T-helper 2 cell (primary cell): Measurements from ENCODE around the gene SIAH1.
"Not testable (repeated sequence)": the region's sequence is repeated elsewhere in the genome, so short reads cannot be mapped to it uniquely, and the experiment has no call there.

Experiments
- DNase-seq, 5 experiments: peaks; one replicate each; pipeline versions ENCODE4 v3.0.0 to v3.0.0-alpha.2; 2012 to 2022

SIAH1 gene

GRCh38 chr16:48365601-48366164 lies 19.5 kb downstream of the SIAH1 start:
- peak; percentile 52 to 85 (median 60) for DNase-seq

DNA sequence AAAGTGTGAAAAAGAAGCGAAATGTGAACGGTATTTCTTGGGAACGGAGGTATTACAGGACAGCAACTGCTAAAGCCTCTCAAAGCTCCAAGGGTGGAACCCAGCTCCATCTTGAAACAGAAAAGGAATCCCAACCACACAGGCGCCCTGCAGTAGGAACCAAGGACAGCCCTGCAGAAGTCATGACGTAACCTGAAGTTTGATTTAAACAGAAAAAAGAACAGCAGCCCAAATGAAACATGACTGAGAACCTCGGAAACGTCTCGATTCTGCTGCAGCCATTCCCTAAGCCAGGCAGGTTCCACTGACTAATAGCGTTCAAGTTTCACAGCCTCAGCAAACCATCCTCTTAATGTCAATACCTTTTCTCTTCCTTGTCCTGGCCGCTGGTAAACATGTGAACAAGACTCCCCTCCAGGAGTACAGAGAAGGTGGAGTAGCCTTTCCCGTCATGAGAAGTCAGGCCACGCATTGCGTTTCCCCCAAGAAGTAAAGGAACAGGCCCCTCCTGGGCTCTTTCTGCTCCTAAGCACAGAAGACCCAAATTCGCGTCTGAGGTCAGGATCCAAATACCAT lies 20.1 kb downstream of the SIAH1 start:
- DNase-seq = no peak

GRCh38 chr16:48361540-48362144 lies 23.6 kb downstream of the SIAH1 start:
- DNase-seq = no peak

- DNase-seq = no peak
Measured at GRCh38 chr16:48361012-48361411, 24.2 kb downstream of the SIAH1 start.

- no peak for DNase-seq
Measured at GRCh38 chr16:48359983-48360382, 25.2 kb downstream of the SIAH1 start.

DNA sequence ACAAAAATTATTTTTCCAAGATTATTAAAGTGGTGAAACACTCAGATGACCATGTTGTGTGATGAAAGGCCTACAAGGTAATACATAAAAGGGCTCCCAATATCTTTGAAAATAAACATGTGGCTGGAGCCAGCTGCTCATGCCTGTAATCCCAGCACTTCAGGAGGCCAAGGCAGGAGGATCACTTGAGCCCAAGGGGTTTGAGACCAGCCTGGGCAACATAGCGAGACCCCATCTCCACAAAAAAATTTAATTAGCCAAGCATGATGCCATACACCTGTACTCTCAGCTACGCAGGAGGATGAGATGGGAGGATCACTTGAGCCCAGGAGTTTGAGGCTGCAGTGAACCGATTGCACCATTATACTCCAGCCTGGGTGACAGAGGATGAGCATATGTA lies 26.8 kb downstream of the SIAH1 start:
- DNase-seq = no peak

GRCh38 chr16:48356633-48357376 lies 28.4 kb downstream of the SIAH1 start:
- no peak for DNase-seq

DNA sequence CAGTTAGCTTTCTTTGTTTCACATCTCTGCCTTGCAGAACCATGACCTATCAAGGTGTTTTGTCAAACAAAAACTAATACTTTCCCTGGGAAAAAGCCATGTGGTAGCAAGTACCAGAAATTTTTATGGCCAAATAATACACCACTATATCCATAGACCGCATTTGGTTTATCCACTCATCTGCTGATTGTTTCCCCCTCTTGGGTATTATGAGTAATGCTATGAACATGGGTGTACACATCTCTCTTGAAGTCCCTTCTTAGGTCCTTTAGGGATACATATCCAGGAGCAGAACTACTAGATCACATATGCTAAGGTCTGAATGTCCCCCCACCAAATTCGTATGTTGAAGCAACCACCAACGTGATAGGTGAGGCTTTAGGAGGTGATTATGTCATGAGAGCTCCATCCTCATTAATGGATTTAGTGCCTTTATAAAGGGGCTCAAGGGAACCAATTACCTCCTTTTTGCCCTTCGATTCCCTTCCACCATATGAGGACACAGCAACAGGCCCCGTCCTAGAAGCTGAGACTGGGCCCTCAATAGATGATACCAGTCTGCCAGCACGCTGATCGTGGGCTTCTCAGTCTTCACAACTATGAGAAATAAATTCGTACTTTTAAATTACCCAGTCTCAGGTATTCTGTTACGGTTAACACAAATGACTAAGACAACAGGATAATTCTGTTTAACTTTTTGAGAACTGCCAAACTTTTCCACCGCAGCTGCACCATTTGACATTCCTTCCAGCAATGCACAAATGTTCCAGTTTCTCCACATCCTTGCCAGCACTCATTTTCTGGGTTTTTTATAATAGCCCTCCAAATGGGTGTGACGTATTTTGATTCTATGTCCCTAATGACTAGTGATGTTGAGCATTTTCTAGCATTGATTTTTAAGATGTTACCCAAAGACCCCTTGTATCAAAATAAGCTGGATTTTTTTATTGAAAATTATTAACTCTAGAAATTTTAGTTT lies 30.0 kb downstream of the SIAH1 start:
- no peak for DNase-seq

DNA sequence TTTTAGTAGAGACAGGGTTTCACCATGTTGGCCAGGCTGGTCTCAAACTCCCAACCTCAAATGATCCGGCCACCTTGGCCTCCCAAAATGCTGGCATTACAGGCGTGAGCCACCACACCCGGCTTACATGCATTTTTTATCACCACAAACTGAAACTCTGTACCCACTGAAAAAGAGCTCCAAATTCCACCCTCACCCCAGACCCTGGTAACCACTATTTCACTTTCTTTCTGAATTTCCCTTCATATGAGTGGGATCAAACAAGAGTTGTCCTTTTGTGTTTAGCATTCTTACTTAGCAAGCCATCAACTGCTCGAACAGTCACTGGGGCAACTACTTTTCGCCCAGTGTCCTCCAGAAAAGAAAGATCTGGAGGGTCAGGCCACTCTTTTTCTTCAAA lies 30.8 kb downstream of the SIAH1 start:
- not testable (repeated sequence) for DNase-seq

DNA sequence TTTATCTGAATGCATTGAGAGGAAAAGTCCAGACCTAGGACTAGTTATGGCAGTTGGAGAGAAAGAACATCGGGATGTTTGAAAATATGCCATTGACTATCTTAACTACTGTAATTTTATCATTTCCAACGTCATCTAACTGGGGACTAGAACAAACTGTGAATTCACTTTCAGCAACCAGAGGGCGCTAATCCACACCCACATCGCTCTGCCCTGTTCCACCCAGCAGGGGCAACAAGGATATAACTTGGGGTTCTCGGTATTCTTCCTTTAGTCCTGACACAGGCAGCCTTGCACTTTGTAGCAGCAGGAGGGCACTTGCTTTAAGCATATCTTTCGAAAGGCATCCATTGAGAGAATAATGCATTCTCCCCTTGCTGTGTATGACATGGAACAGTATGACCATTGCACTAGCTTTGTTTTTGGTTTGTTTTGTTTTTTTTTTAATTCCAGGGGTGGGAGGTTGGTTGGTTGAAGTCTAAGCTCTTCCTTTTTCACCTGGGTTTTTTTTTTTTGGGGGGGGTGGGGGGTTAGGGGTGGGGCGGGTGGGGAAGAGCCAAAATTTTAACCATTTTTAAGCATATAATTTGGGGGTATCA lies 31.5 kb downstream of the SIAH1 start:
- peak; percentile 18 to 81 (median 55) for DNase-seq

- DNase-seq = no peak
Measured at GRCh38 chr16:48352648-48353390, 32.4 kb downstream of the SIAH1 start.

- DNase-seq = no peak
Measured at GRCh38 chr16:48350736-48351135, 34.5 kb downstream of the SIAH1 start.

- no peak for DNase-seq
Measured at GRCh38 chr16:48347980-48348379, 37.2 kb downstream of the SIAH1 start.

- DNase-seq = no peak
Measured at GRCh38 chr16:48347191-48347865, 37.9 kb downstream of the SIAH1 start.

- DNase-seq = no peak
Measured at GRCh38 chr16:48342591-48342990, 42.6 kb downstream of the SIAH1 start.

DNA sequence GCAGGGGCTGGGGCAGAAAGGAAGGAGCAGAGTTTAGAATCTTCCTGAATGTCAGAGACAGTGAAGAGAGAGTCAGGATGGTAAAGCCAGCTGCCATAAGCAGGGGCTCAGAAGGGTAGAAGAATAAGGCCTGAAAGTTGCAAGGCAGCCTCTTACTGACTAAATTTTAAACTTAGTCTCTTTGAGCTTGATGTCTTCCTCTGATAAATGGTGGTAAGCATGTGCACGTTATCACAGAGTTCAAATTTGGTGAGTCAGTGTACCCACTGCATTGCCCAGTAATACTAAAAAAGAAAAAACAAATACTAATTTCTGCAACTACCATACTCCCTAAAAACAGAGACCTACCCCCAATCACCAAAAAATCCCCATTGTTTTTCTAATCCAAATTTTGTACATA lies 45.2 kb downstream of the SIAH1 start:
- peak in 1 of 5 experiments; percentile 76 for DNase-seq

- no peak for DNase-seq
Measured at GRCh38 chr16:48335961-48336360, 49.3 kb downstream of the SIAH1 start.

GRCh38 chr16:48334325-48334724 lies 50.9 kb downstream of the SIAH1 start:
- DNase-seq = no peak

- no peak for DNase-seq
Measured at GRCh38 chr16:48332978-48333377, 52.2 kb downstream of the SIAH1 start.

- no peak for DNase-seq
Measured at GRCh38 chr16:48330841-48331192, 54.4 kb downstream of the SIAH1 start.
